Lung (tissue), 12 donors: ENCODE data around the gene TRPT1. TPM values are rescaled to one million over a fixed set of nuclear protein-coding genes. Genes with fewer than 3 reads are reported as not detected.

ENCODE experiments used
- ATAC-seq: fragments of 200-7000 bp; cut with Tn5 transposase; one replicate; pipeline ENCODE4 v1.9.1; 2020; ENCODE audit warnings: moderate number of reproducible peaks; ENCODE audit not compliant: insufficient read depth, low FRiP score
- DNase-seq, 3 donors: peaks; one replicate each; pipeline ENCODE4 v3.0.0-alpha.2; 2013 to 2017
- H3K27ac ChIP-seq, 2 donors: one replicate each; pipeline ENCODE4 v1.5.1; 2013; ENCODE audit warnings: mild to moderate bottlenecking in 2 of 2, moderate library complexity in 2 of 2, control low read depth in 1 of 2, inconsistent platforms in 1 of 2, low read depth in 1 of 2, low read length in 1 of 2
- H3K27me3 ChIP-seq, 3 donors: one replicate each; pipeline ENCODE4 v1.5.1; 2013; ENCODE audit warnings: low read length in 2 of 3; ENCODE audit not compliant: control insufficient read depth in 3 of 3, insufficient read depth in 3 of 3
- H3K36me3 ChIP-seq, 4 donors: one replicate each; pipeline ENCODE4 v1.5.1; 2013; ENCODE audit warnings: low read length in 4 of 4, mild to moderate bottlenecking in 1 of 4, moderate library complexity in 1 of 4; ENCODE audit not compliant: control insufficient read depth in 4 of 4, insufficient read depth in 4 of 4
- H3K4me1 ChIP-seq, 5 donors: one replicate each; pipeline ENCODE4 v1.5.1; 2013; ENCODE audit warnings: low read length in 5 of 5, mild to moderate bottlenecking in 2 of 5, moderate library complexity in 1 of 5; ENCODE audit not compliant: control insufficient read depth in 5 of 5, insufficient read depth in 5 of 5
- H3K4me3 ChIP-seq: one replicate; pipeline ENCODE4 v1.5.1; 2013; ENCODE audit warnings: mild to moderate bottlenecking, control low read depth, moderate library complexity
- H3K9ac ChIP-seq, 2 donors: one replicate each; pipeline ENCODE4 v1.5.1; 2013; ENCODE audit warnings: low read length in 2 of 2, control low read depth in 1 of 2; ENCODE audit not compliant: insufficient read depth in 1 of 2
- H3K9me3 ChIP-seq, 4 donors: one replicate each; pipeline ENCODE4 v1.5.1; 2013; ENCODE audit warnings: low read length in 3 of 4, mild to moderate bottlenecking in 1 of 4, moderate library complexity in 1 of 4; ENCODE audit not compliant: control insufficient read depth in 4 of 4, insufficient read depth in 3 of 4
- CTCF ChIP-seq: IDR thresholded peaks from 2 replicates; pipeline ENCODE4 v1.5.1; 2012; ENCODE audit warnings: mild to moderate bottlenecking; ENCODE audit errors: control extremely low read depth, extremely low read depth
- WGBS, 2 donors: extraction: QIAGEN DNeasy Blood & Tissue Kit; methylation state at CpG; one replicate each; pipeline ENCODE4 v1.1.7; 2013; 5-methylcytosine and 5-hydroxymethylcytosine counted together
- polyA plus RNA-seq, 2 donors: library from polyadenylated mRNA; stranded (reverse); fragments of 200-250 nt; gene quantifications; one replicate each; pipeline ENCODE4 v1.2.1, GENCODE V29; 2013
- total RNA-seq, 2 donors: library from RNA; depleted of rRNA in 1 of 2; stranded (reverse); fragments of >200 nt in 1 of 2; gene quantifications; one replicate each; pipeline ENCODE4 v1.2.1, GENCODE V29; 2014 to 2021
- donor health status: control.
- donor health status: control.
- donor health status: Bipolar disorder and iron deficiency.
- donor health status: healthy.
- donor health status: DM: yes; HTN: yes; CAD: no.

TRPT1 gene
- total and polyA plus RNA-seq, 4 donors = 18.3 to 62.5 (median 34.3) TPM

GRCh38 chr11:64255135-64256128, 29.4 kb upstream of the TRPT1 start:
- peaks cover 0 to 48% (median 15%) of the 10 kb centered on the region in 4 donors for H3K36me3 ChIP-seq
- H3K4me1 ChIP-seq = peaks cover 0 to 18% (median 9%) of the 10 kb centered on the region in 5 donors
- TF ChIP-seq CTCF = no peak
- H3K27me3 ChIP-seq = no peaks in the 10 kb centered on the region
- no peaks in the 10 kb centered on the region for H3K9me3 ChIP-seq
- H3K27ac ChIP-seq = no peak overlapping the region
- no peak overlapping the region for H3K4me3 ChIP-seq
- no peak overlapping the region for H3K9ac ChIP-seq
- DNase-seq (no peak), ATAC-seq (no peak)
- 92 to 96% methylated on average over 35 of the region's 35 CpGs for WGBS, 2 donors

- Histone ChIP-seq H3K4me3 (no peak overlapping the region), H3K9ac (no peak overlapping the region), H3K27me3 (no peaks in the 10 kb centered on the region), H3K9me3 (no peaks in the 10 kb centered on the region), H3K4me1 (peaks cover 0 to 18% (median 9%) of the 10 kb centered on the region in 5 donors), H3K27ac (no peak overlapping the region), H3K36me3 (peaks cover 0 to 38% (median 10%) of the 10 kb centered on the region in 4 donors)
- no peak for DNase-seq
- TF ChIP-seq CTCF = no peak
- WGBS, 2 donors = 88 to 91% methylated on average over 7 of the region's 7 CpGs
- no peak for ATAC-seq
These were observed 28.3 kb upstream of the TRPT1 start for GRCh38 chr11:64254326-64254725.

GRCh38 chr11:64253481-64253880, 27.5 kb upstream of the TRPT1 start:
- ATAC-seq = no peak
- H3K27me3 ChIP-seq = no peaks in the 10 kb centered on the region
- 49 to 76% methylated on average over 5 of the region's 5 CpGs for WGBS, 2 donors
- peaks cover 0 to 18% (median 9%) of the 10 kb centered on the region in 5 donors for H3K4me1 ChIP-seq
- no peaks in the 10 kb centered on the region for H3K9me3 ChIP-seq
- no peak for DNase-seq
- no peak for TF ChIP-seq CTCF
- no peak overlapping the region for H3K9ac ChIP-seq
- H3K27ac ChIP-seq = no peak overlapping the region
- no peak overlapping the region for H3K4me3 ChIP-seq
- peaks cover 0 to 29% (median 6%) of the 10 kb centered on the region in 4 donors for H3K36me3 ChIP-seq
